IPS-15b (cell line): ENCODE results near the gene ADSS1.

Experiments
- H3K27me3 ChIP-seq: one replicate; pipeline ENCODE4 v1.6.1; 2013; ENCODE audit warnings: low read length; ENCODE audit not compliant: control insufficient read depth, insufficient read depth
- H3K36me3 ChIP-seq: one replicate; pipeline ENCODE4 v1.6.1; 2013; ENCODE audit warnings: low read length; ENCODE audit not compliant: control insufficient read depth, insufficient read depth
- H3K4me1 ChIP-seq: one replicate; pipeline ENCODE4 v1.6.1; 2013; ENCODE audit warnings: mild to moderate bottlenecking, low read length; ENCODE audit not compliant: control insufficient read depth, insufficient read depth
- H3K4me3 ChIP-seq: one replicate; pipeline ENCODE4 v1.5.1; 2013; ENCODE audit warnings: low read depth, low read length
- H3K9ac ChIP-seq: one replicate; pipeline ENCODE4 v1.6.1; 2013; ENCODE audit warnings: low read depth, mild to moderate bottlenecking, low read length
- H3K9me3 ChIP-seq: one replicate; pipeline ENCODE4 v1.6.1; 2013; ENCODE audit warnings: mild to moderate bottlenecking, low read length; ENCODE audit not compliant: control insufficient read depth, insufficient read depth

The ADSS1 gene

DNA sequence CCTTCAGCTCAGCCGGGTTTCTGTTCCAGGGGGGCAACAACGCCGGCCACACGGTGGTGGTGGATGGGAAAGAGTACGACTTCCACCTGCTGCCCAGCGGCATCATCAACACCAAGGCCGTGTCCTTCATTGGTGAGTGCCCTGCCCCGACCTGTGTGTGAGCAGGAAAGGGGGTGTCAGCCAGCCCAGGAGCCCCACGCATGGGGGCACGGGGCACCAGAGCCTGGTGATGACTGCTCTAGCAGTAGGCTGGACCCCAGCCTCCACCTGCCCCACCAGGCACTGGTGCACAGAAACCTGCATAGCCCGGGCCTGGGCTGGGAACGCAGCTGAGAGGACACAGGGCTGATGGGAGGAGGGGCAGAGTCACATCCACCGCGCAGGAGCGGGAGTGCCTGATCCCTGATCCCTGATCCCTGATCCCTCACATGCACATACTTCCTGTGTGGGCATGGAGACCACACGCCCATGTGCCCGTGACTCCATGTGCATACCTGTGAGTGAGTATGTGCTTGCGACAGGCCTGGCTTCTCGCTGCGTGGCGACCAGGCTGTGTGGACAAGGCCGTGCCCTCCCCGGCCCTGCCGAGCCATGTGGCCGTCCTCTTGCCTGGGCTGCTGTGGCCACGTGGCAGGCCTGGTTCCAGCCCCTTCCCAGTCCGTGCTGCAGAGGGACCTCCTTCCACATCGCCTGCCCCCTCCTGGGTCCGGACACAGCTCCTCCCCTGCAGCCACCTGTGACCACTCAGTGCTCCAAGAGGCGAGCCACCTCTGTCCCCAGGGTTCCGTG lies 11.2 kb downstream of the ADSS1 start:
- Histone ChIP-seq H3K36me3 (no peaks in the 10 kb centered on the region), H3K4me1 (no peaks in the 10 kb centered on the region), H3K9ac (no peak overlapping the region), H3K4me3 (no peak overlapping the region), H3K27me3 (no peaks in the 10 kb centered on the region), H3K9me3 (no peaks in the 10 kb centered on the region)

DNA sequence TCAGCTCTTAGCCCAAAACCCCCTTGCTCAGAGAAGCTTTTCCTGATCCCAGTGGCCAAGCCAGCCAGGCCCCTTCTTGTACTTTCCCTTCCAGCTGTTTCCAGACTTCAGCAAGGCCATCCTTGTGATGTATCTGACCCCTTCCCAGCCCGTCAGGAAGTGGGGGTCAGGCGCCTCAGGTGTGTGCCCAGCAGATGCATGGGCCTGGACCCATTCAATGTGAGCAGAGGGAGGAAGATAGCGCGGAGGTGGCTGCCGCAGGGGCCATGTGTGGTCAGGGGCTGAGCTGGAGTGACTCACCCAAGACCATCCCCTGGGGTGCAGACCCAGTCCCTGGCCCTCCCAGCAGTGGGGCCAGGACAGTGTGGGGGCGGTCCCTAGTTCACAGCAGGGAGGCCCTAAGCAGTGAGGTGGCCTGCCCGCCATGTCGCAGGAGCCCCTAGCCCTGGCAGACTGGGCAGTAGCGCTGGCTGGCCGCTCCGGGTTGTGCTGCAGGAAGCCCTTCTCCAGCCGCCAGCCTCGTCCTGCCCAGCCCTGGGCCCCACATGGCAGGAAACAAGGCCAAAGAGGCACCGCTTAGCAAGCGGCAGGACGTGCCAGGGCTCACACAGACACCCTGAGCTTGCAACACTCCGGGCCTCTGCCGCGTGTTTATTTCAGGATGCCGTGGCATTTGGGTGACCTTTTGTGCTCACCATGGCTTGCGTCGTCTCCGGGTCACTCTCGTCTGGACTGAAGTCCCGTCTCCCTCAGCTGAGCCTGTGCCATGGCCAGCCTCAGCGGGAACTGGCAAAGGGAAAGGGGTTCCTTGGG lies 12.0 kb downstream of the ADSS1 start:
- no peak overlapping the region for H3K9ac ChIP-seq
- no peaks in the 10 kb centered on the region for H3K4me1 ChIP-seq
- no peaks in the 10 kb centered on the region for H3K27me3 ChIP-seq
- H3K4me3 ChIP-seq, result no peak overlapping the region
- H3K36me3 ChIP-seq, result no peaks in the 10 kb centered on the region
- H3K9me3 ChIP-seq, result no peaks in the 10 kb centered on the region

DNA sequence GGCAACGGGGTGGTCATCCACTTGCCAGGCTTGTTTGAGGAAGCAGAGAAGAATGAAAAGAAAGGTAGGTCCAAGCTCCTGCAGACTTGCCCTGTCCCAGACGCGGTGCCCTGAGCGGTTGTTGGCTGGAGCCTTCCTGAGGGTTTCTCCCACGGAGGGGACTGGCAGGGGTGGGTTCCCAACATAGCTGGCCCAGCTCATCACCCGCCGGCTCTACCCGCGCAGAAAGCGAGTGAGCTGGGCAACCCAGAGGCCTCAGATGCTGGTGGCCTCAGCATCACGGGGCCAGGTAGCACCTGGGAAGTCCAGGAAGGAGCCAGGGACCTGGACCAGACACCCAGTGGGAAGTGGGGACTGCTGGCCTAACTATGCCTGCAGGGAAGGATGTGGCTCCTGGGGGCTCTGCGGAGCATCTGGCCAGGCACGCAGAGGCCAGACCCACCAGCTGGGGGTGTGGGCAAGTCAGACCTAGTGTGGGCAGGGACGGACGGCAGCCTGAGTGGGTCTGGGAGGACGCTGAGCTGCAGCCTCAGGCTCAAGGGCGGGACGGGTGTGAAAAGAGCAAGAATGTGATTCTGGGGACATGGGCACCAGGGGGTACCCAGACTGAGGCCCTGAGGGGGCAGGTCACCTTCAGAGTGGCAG lies 14.5 kb downstream of the ADSS1 start:
- Histone ChIP-seq H3K4me1 (no peaks in the 10 kb centered on the region), H3K4me3 (no peak overlapping the region), H3K36me3 (peaks cover 3% of the 10 kb centered on the region), H3K27me3 (no peaks in the 10 kb centered on the region), H3K9me3 (no peaks in the 10 kb centered on the region), H3K9ac (no peak overlapping the region)

DNA sequence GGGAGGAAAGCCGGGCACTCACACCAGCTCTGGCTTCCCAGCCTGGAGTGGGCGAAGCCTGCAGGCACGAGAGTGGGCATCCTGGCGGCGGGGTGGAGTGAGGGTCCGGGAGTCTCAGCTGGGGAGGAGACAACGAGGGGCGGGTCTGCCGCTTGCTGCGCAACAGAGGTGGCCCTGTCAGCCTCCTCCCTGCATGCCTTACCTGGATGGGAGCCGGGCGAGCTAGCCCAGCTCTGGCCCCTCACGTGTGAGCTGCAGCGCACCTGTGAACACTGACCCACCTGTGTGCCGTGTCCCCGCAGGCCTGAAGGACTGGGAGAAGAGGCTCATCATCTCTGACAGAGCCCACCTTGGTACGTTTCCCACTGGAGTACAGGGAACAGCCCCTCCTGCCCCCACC lies 15.0 kb downstream of the ADSS1 start:
- Histone ChIP-seq H3K9me3 (no peaks in the 10 kb centered on the region), H3K4me3 (no peak overlapping the region), H3K36me3 (peaks cover 5% of the 10 kb centered on the region), H3K4me1 (no peaks in the 10 kb centered on the region), H3K9ac (no peak overlapping the region), H3K27me3 (no peaks in the 10 kb centered on the region)

DNA sequence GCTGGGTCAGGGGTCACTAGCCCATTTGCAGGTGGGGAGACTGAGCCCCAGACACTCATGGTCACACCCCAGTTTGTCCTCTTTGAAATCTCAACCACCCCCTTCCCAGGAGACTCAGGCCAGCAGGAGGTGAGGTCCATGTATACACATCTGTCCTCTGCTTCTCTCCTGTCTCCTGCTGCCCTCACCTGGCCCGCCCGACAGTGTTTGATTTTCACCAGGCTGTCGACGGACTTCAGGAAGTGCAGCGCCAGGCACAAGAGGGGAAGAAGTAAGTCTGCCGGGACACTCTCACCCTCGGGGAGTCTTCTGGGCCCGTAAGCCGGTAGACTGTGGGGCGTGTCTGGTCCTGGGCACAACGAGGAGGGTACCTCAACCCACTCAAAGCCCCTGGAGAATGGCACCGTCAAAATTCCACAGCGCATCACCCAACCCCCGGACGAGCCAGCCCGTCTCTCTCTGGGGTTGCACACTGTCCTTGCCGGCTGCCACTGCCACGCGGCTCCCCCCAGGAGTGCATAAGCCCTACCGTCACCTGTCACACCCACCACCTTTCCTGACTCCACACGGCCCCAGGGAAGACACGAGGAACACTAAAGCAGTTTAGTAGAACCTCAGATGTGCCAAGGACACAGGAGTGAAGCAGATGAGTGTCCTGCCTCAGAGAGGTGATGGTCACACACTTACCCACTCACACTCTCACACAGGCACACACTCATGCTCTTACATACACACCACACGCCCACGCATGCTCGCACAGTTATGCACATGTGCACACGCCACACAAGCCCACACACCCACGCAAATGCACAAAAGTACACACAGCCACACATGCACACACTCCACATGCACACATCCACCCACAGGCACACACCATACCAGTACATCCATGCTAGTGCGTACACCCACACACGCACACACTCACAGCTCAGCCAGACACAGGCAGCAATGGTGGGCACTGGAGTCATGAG lies 15.8 kb downstream of the ADSS1 start:
- Histone ChIP-seq H3K27me3 (no peaks in the 10 kb centered on the region), H3K4me1 (no peaks in the 10 kb centered on the region), H3K9ac (no peak overlapping the region), H3K9me3 (no peaks in the 10 kb centered on the region), H3K36me3 (peaks cover 7% of the 10 kb centered on the region), H3K4me3 (no peak overlapping the region)

DNA sequence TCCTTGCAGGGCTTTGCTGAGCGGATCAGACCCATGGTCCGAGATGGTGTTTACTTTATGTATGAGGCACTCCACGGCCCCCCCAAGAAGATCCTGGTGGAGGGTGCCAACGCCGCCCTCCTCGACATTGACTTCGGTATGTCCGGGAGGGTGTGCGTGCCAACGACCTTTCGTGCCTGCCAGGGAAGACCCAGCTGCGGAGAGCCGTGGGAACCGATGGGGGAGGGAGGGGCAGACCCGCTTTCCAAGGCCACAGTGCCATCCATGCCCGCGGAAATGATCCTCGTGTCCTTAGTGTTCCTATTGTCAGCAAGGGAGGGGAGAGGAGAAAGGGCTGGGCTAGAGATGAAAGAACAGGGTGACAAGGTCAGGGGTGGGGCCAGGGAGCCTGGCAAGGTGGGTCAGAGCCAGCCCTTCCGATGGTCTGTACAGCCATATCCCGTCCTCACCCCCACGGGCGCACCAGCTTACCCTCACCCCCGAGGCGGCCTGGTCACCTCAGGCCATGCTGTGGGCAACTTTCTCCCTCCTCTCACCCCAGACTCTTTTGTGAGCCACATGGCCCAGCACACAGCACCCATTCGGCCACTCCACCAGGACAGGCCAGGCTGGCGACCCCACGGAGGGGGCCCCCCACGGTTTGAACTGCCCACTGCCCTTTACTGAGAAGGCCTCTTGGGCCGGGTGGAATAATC lies 17.2 kb downstream of the ADSS1 start:
- H3K4me3 ChIP-seq, result no peak overlapping the region

DNA sequence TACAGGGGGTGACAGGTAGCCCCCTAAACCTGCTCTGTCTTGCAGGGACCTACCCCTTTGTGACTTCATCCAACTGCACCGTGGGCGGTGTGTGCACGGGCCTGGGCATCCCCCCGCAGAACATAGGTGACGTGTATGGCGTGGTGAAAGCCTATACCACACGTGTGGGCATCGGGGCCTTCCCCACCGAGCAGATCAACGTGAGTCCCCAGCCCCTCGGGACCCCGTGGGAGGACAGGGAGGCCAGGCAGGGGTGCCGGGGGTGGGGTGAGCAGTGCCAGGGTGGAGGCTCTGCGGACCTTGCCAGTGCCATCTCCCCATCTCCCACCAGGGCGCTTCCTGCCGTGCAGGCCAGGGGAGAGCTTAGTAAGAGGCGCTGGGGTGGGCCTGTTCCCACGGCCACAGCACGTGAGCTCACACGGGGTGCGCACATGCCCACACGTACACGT lies 17.8 kb downstream of the ADSS1 start:
- no peak overlapping the region for H3K4me3 ChIP-seq
- H3K9me3 ChIP-seq, result no peaks in the 10 kb centered on the region
- H3K36me3 ChIP-seq, result peaks cover 7% of the 10 kb centered on the region
- no peaks in the 10 kb centered on the region for H3K27me3 ChIP-seq
- H3K4me1 ChIP-seq, result no peaks in the 10 kb centered on the region
- no peak overlapping the region for H3K9ac ChIP-seq

More for the DNA sequence above, 17.2 kb downstream of the ADSS1 start:
- Histone ChIP-seq H3K9me3 (no peaks in the 10 kb centered on the region), H3K9ac (no peak overlapping the region), H3K4me1 (no peaks in the 10 kb centered on the region), H3K27me3 (no peaks in the 10 kb centered on the region), H3K36me3 (peaks cover 7% of the 10 kb centered on the region)

DNA sequence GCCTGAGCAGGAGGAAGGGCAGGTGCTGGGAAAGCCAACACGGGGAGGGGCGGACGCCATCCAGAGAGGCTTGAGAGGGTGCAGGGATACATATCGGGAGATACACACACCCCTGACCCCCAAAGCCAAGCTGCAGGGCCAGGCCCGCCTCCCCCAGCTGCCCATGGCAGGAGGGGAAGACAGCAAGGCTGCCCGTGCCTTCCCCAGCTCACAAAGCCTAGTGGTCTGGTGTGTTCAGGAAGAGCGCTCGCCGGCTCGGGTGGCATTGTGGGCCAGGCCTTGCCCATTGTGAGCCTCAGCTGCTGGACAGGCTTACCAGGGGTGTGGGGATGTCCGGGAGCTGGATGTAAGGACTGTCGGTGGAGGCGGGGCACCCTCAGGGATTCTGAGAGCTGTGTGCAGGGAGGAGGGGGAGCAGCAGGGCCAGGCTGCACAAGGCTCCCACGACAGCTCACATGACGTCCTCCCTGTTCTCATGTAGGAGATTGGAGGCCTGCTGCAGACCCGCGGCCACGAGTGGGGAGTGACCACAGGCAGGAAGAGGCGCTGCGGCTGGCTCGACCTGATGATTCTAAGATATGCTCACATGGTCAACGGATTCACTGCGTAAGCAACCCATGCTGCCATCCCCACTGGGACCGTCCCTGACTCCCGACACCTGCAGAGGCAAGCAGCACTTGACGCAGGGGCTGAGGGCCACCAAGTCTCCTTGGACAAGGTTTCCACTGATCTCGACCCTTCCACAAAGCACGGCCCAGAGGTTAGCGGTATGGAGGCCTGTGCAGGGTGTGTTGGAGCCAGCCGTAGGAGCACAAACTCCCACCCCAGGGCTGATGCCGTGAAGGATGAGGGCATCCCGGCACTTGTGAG lies 18.8 kb downstream of the ADSS1 start:
- no peaks in the 10 kb centered on the region for H3K4me1 ChIP-seq
- H3K36me3 ChIP-seq, result peaks cover 7% of the 10 kb centered on the region
- no peak overlapping the region for H3K4me3 ChIP-seq
- no peak overlapping the region for H3K9ac ChIP-seq
- H3K9me3 ChIP-seq, result no peaks in the 10 kb centered on the region
- no peaks in the 10 kb centered on the region for H3K27me3 ChIP-seq

DNA sequence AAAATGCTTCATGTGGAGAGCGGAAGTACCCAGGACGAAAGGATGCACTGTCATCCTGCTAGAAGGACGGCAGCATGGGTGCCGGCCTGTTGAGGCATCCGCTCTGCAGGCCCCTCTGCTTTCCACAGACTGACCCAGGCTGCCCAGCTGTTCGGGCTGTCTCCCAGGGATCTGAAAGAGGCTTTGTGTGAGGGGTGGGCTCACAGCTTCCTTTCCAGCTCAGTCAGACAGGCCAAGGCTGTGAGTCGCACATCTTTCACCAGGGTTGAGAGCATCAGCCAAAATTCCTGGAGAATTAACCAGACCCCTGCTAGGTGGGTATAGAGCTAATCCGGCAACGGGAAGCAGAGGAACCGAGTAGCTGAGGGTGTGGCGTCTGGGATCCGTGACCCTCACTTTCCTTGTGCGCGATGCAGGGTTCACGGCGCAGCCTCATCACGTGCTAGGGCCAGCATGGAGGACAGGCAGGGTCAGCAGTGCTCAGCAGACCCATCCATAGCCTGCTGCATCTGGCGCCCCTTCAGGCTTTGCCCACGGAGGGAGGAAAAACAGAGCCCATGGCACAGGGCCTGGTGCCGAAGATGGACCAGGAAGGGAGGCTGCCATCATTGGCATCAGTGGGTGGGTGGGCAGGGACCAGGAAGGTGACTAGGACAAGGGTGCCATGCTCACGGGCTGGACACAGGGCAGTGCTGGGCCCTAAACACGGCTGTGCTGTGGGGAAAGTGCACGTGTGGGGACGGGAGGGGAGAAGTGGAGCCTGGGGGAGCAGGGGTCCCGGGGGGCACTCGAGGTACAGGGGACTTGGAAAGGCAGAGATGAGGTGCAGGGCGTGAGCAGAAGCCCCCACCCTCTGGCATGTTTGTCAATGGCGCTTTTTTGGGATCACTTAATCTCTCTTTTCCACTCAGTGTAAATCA lies 19.7 kb downstream of the ADSS1 start:
- Histone ChIP-seq H3K9ac (no peak overlapping the region), H3K9me3 (no peaks in the 10 kb centered on the region), H3K4me3 (no peak overlapping the region), H3K27me3 (no peaks in the 10 kb centered on the region), H3K36me3 (peaks cover 7% of the 10 kb centered on the region), H3K4me1 (no peaks in the 10 kb centered on the region)
